Left lung (tissue), 10 donors: ENCODE results near the gene COPRS. TPM values are rescaled to one million over a fixed set of nuclear protein-coding genes. Genes with fewer than 3 reads are reported as not detected.

Source experiments
- ATAC-seq: fragments of 200-7000 bp; cut with Tn5 transposase; one replicate; pipeline ENCODE4 v1.9.1; 2020; ENCODE audit warnings: moderate library complexity
- DNase-seq, 4 donors: peaks; one replicate each; pipeline ENCODE4 v3.0.0-alpha.2; 2013 to 2020
- H3K27ac ChIP-seq, 2 donors: fragments of 200-600 bp; sonication (generic) in 1 of 2; one replicate each; pipeline versions ENCODE4 v1.5.0 to v1.8.0; 2020 to 2021
- H3K27me3 ChIP-seq, 2 donors: fragments of 200-600 bp; sonication (generic) in 1 of 2; one replicate each; pipeline versions ENCODE4 v1.5.0 to v1.8.0; 2020 to 2021
- H3K36me3 ChIP-seq, 2 donors: fragments of 200-600 bp; sonication (generic) in 1 of 2; one replicate each; pipeline versions ENCODE4 v1.5.0 to v1.8.0; 2020 to 2021
- H3K4me1 ChIP-seq, 2 donors: fragments of 200-600 bp; one replicate each; pipeline ENCODE4 v1.8.0; 2021
- H3K4me3 ChIP-seq, 2 donors: fragments of 200-600 bp; sonication (generic) in 1 of 2; one replicate each; pipeline versions ENCODE4 v1.5.0 to v1.8.0; 2020 to 2021; ENCODE audit warnings: mild to moderate bottlenecking in 1 of 2
- H3K9me3 ChIP-seq, 2 donors: fragments of 200-600 bp; sonication (generic) in 1 of 2; one replicate each; pipeline versions ENCODE4 v1.5.0 to v1.8.0; 2020 to 2021
- CTCF ChIP-seq, 2 donors: fragments of 200-600 bp; sonication (generic) in 1 of 2; IDR thresholded peaks; one replicate each; pipeline versions ENCODE4 v1.5.0 to v1.8.0; 2021; ENCODE audit warnings: antibody characterized with exemption in 2 of 2
- intact Hi-C, 2 donors: fragments of 100-400 bp; cut with DNase I; formaldehyde crosslinking; loops; one replicate each; pipeline versions ENCODE4 v1.11.2 to v1.14.2; 2022
- polyA plus RNA-seq, 6 donors: library from polyadenylated mRNA; unstranded; fragments of 120-200 nt; gene quantifications; one replicate each; pipeline ENCODE4 v1.2.1, GENCODE V29; 2013; ENCODE audit not compliant: insufficient read length in 6 of 6
- total RNA-seq, 2 donors: library from RNA; stranded (reverse); fragmentation: NEBNext Ultra II Directional; extraction: Animal tissue kit (Norgen Biotek cat#: 25700); gene quantifications; one replicate each; pipeline ENCODE4 v1.2.1, GENCODE V29; 2021
- donor health status: DM: no; HTN: yes; CAD: no.
- donor health status: DM: no; HTN: no; CAD: no.

The COPRS gene
- total and polyA plus RNA-seq, 8 donors: 32.8 to 44.0 (median 35.4) TPM

- TF ChIP-seq CTCF (IDR thresholded peaks at IDR 0.05): no peak
- Histone ChIP-seq H3K36me3 (peaks cover 0 to 100% of the 10 kb centered on the region in 2 donors), H3K4me1 (no peaks in the 10 kb centered on the region), H3K4me3 (no peak overlapping the region), H3K27me3 (no peaks in the 10 kb centered on the region), H3K9me3 (no peaks in the 10 kb centered on the region), H3K27ac (no peak overlapping the region)
- no peak for DNase-seq
- intact Hi-C loops: no loop called here
- no peak for ATAC-seq
Observed at GRCh38 chr17:31869797-31870568, 10.9 kb upstream of the COPRS start.

DNA sequence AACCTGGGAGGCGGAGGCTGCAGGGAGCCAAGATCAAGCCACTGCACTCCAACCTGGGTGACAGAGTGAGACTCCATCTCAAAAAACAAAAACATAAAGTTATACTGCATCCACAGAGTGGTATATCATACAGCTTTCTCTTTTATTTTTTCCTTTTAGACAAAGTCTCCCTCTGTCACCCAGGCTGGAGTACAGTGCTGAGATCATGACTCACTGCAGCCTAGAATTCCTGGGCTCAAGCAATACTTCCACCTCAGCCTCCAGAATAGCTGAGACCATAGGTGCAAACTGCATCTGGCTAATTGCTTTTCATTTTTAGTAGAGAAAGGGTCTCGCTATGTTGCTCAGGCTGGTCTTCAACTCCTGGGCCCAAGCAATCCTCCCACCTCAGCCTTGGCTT lies 10.0 kb upstream of the COPRS start:
- Histone ChIP-seq H3K27me3 (no peaks in the 10 kb centered on the region), H3K4me1 (no peaks in the 10 kb centered on the region), H3K27ac (no peak overlapping the region), H3K9me3 (no peaks in the 10 kb centered on the region), H3K36me3 (peaks cover 0 to 100% of the 10 kb centered on the region in 2 donors), H3K4me3 (no peak overlapping the region)
- no peak for DNase-seq
- intact Hi-C loops: no loop called here
- no peak for TF ChIP-seq CTCF (IDR thresholded peaks at IDR 0.05)
- ATAC-seq: no peak

GRCh38 chr17:31859487-31860008 lies 504 bp upstream of the COPRS start:
- DNase-seq (peak in 1 of 4 donors; percentile 19), ATAC-seq (no peak)
- Histone ChIP-seq H3K36me3 (peaks cover 0 to 30% of the 10 kb centered on the region in 2 donors), H3K27ac (no peak overlapping the region), H3K4me1 (peaks cover 11 to 26% of the 10 kb centered on the region in 2 donors), H3K27me3 (no peaks in the 10 kb centered on the region), H3K9me3 (no peaks in the 10 kb centered on the region), H3K4me3 (peak overlapping the region; percentile 15 to 64)
- intact Hi-C loops: loop anchor here in 1 of 2 donors (10.0 kb wide), 1 partner anchor 425 kb away; no protein-coding TSS in a partner anchor
- no peak for TF ChIP-seq CTCF (IDR thresholded peaks at IDR 0.05)

GRCh38 chr17:31857920-31858641 lies 963 bp downstream of the COPRS start:
- Histone ChIP-seq H3K36me3 (peaks cover 0 to 19% of the 10 kb centered on the region in 2 donors), H3K27ac (peak overlapping the region in 1 of 2 donors; percentile 77), H3K4me3 (peak overlapping the region; percentile 64 to 65), H3K27me3 (no peaks in the 10 kb centered on the region), H3K4me1 (peaks cover 11 to 26% of the 10 kb centered on the region in 2 donors), H3K9me3 (no peaks in the 10 kb centered on the region)
- ATAC-seq (peak; percentile 46), DNase-seq (no peak)
- intact Hi-C loops: loop anchor here in 1 of 2 donors (10.0 kb wide), 1 partner anchor 423 kb away; no protein-coding TSS in a partner anchor
- TF ChIP-seq CTCF (IDR thresholded peaks at IDR 0.05): no peak

GRCh38 chr17:31856750-31857149 lies 2.3 kb downstream of the COPRS start:
- Histone ChIP-seq H3K4me1 (peaks cover 11 to 26% of the 10 kb centered on the region in 2 donors), H3K27me3 (no peaks in the 10 kb centered on the region), H3K4me3 (no peak overlapping the region), H3K9me3 (no peaks in the 10 kb centered on the region), H3K36me3 (peaks cover 0 to 16% of the 10 kb centered on the region in 2 donors), H3K27ac (no peak overlapping the region)
- intact Hi-C loops: loop anchor here in 1 of 2 donors (10.0 kb wide), 1 partner anchor 422 kb away; no protein-coding TSS in a partner anchor
- TF ChIP-seq CTCF (IDR thresholded peaks at IDR 0.05): no peak
- no peak for DNase-seq
- no peak for ATAC-seq
